ENCODE results near the gene RTTN.

The RTTN gene

DNA sequence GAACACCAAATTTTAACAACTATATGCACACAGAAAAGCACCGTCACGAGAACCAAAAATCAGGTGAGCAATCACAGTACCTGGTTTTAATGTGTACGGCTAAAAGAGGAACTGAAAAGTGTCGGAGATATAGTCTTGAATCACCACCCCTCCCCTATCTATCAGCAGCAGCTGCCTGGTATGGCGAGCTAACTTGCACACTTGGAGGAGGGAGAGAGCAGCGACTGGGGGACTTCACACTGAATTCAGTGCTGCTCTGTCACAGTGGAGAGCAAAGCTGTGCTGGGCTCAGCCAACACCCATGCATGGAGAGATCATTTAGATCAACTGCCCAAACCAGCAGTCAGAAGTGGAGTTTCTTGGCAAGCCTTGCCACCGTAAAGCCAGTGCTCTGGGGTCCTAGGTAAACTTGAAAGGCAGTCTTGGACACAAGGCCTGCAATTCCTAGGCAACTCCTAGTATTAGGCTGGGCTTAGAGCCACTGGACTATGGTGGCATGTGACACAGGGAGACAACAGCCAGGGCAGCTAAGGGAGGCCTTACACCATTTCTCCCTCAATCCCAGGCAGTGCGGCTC, 168.6 kb downstream of the RTTN start:
- CTCF ChIA-PET: no interaction called here
- no peak for TF ChIP-seq CTCF (conservative IDR thresholded peaks at IDR 0.05; ENCODE audit: low read depth)
- POLR2A ChIA-PET (ENCODE audit: low non-redundant PET): no interaction called here
- no peak overlapping the region for H3K27ac ChIP-seq
- DNase-seq (ENCODE audit: low spot score): no peak

- no peak for DNase-seq (ENCODE audit: low spot score)
- no peak for TF ChIP-seq CTCF (conservative IDR thresholded peaks at IDR 0.05; ENCODE audit: low read depth)
- no peak overlapping the region for H3K27ac ChIP-seq
- ChIA-PET POLR2A (ENCODE audit: low non-redundant PET) (no interaction called here), CTCF (no interaction called here)
Measured at GRCh38 chr18:70036168-70036567, 169.3 kb downstream of the RTTN start.

GRCh38 chr18:70031221-70031620, 174.3 kb downstream of the RTTN start:
- TF ChIP-seq CTCF (conservative IDR thresholded peaks at IDR 0.05; ENCODE audit: low read depth): no peak
- ChIA-PET CTCF (no interaction called here), POLR2A (ENCODE audit: low non-redundant PET) (no interaction called here)
- H3K27ac ChIP-seq: no peak overlapping the region
- no peak for DNase-seq (ENCODE audit: low spot score)

GRCh38 chr18:70030728-70031127, 174.8 kb downstream of the RTTN start:
- TF ChIP-seq CTCF (conservative IDR thresholded peaks at IDR 0.05; ENCODE audit: low read depth): no peak
- ChIA-PET CTCF (no interaction called here), POLR2A (ENCODE audit: low non-redundant PET) (no interaction called here)
- DNase-seq (ENCODE audit: low spot score): no peak
- H3K27ac ChIP-seq: no peak overlapping the region

DNA sequence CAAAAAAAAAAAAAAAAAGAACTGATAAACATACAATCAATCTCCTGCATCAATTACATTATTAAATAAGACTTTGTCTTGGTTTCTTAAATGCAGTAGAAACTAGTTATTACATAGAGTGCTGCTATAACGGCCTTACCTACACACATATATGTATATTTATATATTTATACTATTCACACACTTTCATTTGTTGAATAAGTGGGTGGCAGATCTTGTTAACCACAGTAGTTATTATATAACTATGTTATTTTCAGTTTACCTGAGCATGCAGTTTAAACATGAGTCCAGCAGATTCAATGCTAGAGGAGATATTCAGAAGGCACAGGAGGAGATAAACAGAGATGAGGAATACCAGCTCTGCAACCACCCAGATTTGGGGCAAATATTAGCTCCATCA, 176.3 kb downstream of the RTTN start:
- DNase-seq (ENCODE audit: low spot score): no peak
- POLR2A ChIA-PET (ENCODE audit: low non-redundant PET): no interaction called here
- TF ChIP-seq CTCF (conservative IDR thresholded peaks at IDR 0.05; ENCODE audit: low read depth): no peak
- no peak overlapping the region for H3K27ac ChIP-seq
- CTCF ChIA-PET: interaction anchor here (0.7 kb wide), 1 partner anchor 41 kb away, joined by 3 read pairs; no protein-coding TSS in a partner anchor

DNA sequence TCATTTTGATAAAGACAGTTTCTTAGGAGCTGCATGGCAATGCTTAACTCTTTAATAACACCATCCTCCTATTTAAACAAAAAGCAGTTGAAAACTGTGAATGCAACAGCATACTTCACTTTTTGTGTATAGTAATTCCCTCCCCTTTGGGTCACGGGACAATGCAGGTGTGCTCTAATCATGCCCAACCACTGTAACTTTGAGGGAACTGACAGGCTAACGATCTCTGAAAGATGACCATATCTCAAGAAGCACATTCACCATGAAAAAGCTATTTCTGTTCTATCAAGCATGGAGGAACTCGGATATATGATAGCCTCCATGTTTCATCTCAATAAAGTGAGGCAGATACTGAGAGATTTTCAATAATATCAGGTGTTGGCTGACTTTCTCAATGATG, 176.8 kb downstream of the RTTN start:
- H3K27ac ChIP-seq: no peak overlapping the region
- ChIA-PET POLR2A (ENCODE audit: low non-redundant PET) (no interaction called here), CTCF (interaction anchor here (0.7 kb wide), 1 partner anchor 41 kb away, joined by 3 read pairs; no protein-coding TSS in a partner anchor)
- no peak for DNase-seq (ENCODE audit: low spot score)
- no peak for TF ChIP-seq CTCF (conservative IDR thresholded peaks at IDR 0.05; ENCODE audit: low read depth)

- no peak for DNase-seq (ENCODE audit: low spot score)
- no peak overlapping the region for H3K27ac ChIP-seq
- TF ChIP-seq CTCF (conservative IDR thresholded peaks at IDR 0.05; ENCODE audit: low read depth): no peak
- CTCF ChIA-PET: no interaction called here
- POLR2A ChIA-PET (ENCODE audit: low non-redundant PET): no interaction called here
Measured at GRCh38 chr18:70028084-70028483, 177.4 kb downstream of the RTTN start.
